ENCODE measurements around the gene SRP19.

Gene SRP19

DNA sequence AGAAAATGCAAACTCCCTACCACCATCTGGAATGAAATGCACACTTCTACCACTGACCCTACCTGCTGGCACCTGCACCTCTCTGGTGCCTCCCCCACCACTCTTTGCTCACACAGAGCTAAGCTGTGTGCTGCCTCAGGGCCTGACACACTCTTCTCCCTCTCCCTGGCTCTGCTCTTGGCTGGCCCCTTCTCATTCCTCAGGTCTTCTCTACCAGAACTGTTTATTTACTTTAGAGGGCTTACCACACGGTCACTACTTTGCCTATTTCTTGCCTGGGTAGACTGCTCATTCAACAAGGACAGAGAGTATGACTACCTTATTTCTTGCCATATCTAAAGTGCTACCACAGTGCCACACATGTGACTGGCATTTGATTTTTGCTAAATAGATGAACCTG lies 57.6 kb downstream of the SRP19 start:
- no peak for TF ChIP-seq CTCF (IDR thresholded peaks at IDR 0.05)
- Histone ChIP-seq H3K4me3 (ENCODE audit: low read depth, low read length) (no peak overlapping the region), H2AFZ (no peak overlapping the region), H3K4me2 (ENCODE audit: low read length) (no peak overlapping the region), H3K4me1 (peaks cover 33% of the 10 kb centered on the region), H3K9me3 (ENCODE audit: control insufficient read depth, low read length) (no peaks in the 10 kb centered on the region), H3K27ac (no peak overlapping the region), H3K9ac (no peak overlapping the region), H3K36me3 (ENCODE audit: control insufficient read depth, insufficient read depth, low read length) (no peaks in the 10 kb centered on the region), H3K79me2 (peaks cover 50% of the 10 kb centered on the region), H3K27me3 (ENCODE audit: control insufficient read depth, insufficient read depth, low read length) (no peaks in the 10 kb centered on the region)

Measured in parathyroid adenoma (tissue), 2 donors.